Measurements from ENCODE around the gene TANGO6. TPM values are rescaled to one million over a fixed set of nuclear protein-coding genes. Genes with fewer than 3 reads are reported as not detected.

The TANGO6 gene
- total and polyA plus RNA-seq, 10 of the 15 experiments (the other 5 are each of a cell fraction or from before 2014, with no cell fraction given), result 1.1 to 20.6 (median 11.0) TPM

DNA sequence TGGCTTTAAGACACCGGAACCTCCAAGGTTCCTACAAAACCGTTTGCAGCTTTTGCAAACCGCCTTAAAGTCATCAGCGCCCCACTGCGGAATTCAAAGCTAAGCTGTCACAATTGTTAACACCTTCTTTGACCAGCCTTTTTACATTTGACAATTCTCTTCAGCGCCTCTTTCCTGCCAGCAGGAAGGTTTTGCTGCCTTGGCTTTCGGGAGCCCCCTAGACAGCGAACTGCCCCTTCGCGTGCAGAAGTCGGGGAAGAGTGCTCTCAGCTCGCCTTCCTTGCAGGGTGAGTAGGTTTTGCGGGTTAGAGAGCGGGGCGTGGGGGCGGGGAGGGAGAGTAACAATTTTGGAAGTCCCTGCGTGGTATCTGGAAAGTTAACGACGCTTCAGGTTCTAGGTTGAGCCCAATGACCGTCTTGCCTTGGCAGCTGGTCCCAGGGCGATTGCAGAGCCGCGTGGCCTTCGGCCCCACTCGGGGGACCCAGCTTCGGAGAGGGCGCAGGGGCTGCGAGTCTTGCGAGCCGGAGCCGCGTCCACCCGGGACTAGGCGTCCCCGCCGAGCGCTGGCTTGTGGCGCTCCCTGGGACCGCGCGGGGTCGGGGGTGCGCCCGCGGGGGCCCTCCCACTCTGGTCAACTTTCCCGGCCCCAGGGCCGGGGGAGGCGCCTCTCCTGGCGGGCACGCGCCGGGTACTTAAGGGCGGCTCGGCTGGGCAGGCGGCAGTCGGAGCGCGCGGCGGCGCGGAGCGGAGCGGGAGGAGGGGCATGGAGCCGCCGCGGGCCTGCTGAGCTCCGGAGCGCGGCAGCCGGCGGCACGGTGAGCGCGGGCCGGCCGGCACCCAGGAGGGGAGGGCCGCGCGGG lies 262.4 kb downstream of the TANGO6 start, which contains the start of gene HAS3:
Gene HAS3 (plus strand): TSS at position 153 of the 861 bp plus-strand sequence. CDS start 3,743 bp downstream, outside the sequence.
- Histone ChIP-seq H3K27me3 (replicated peaks in 1 of 2; ENCODE audit: control insufficient read depth in 2 of 2, insufficient read depth in 2 of 2, low read length in 1 of 2) (peaks cover 1 to 3% of the 10 kb centered on the region in 2 experiments; a peak in 2 of 4 replicates), H4K20me1 (ENCODE audit: control insufficient read depth, insufficient read depth) (no peaks in the 10 kb centered on the region), H3K36me3 (ENCODE audit: control insufficient read depth in 2 of 2, insufficient read depth in 2 of 2, low read length in 1 of 2) (no peaks in the 10 kb centered on the region), H3K4me3 (peak within 1 kb of the TSS; percentile 74), H2AFZ (ENCODE audit: control insufficient read depth, low read depth, low read length) (peak within 1 kb of the TSS; percentile 63), H3K27ac (ENCODE audit: control insufficient read depth, insufficient read depth) (no peak within 1 kb of the TSS), H3K9ac (ENCODE audit: control insufficient read depth, insufficient read depth, low read length) (no peak within 1 kb of the TSS), H3K4me1 (ENCODE audit: control insufficient read depth, insufficient read depth, low read length) (peaks cover 6% of the 10 kb centered on the region), H3K4me2 (ENCODE audit: control insufficient read depth, insufficient read depth) (peak within 1 kb of the TSS; percentile 93), H3K9me3 (replicated peaks; ENCODE audit: control insufficient read depth, insufficient read depth, low read length) (no peaks in the 10 kb centered on the region), H3K79me2 (ENCODE audit: control insufficient read depth, insufficient read depth, low read length) (no peaks in the 10 kb centered on the region)
- ChIA-PET SMC1A (ENCODE audit: uncharacterized antibody, unreplicated experiment) (interaction anchor here (0.8 to 1.0 kb wide), 2 partner anchors 24 to 203 kb away, joined by 3 to 4 read pairs; no protein-coding TSS in a partner anchor), RAD21 (ENCODE audit: unreplicated experiment) (interaction anchor here (1.6 kb wide), 1 partner anchor 258 kb away, joined by 4 read pairs; no protein-coding TSS in a partner anchor), CTCF (interaction anchor here (0.7 to 1.6 kb wide), 3 partner anchors 18 to 241 kb away, joined by 3 to 4 read pairs (median 3); no protein-coding TSS in a partner anchor), POLR2A (interaction anchor here (0.6 kb wide), 1 partner anchor 103 kb away, joined by 4 read pairs; no protein-coding TSS in a partner anchor)
- peak; percentile 86 for FAIRE-seq
- no TSS peak for BruUV-seq (replicated peaks)
- 2% methylated on average over 72 of the region's 80 CpGs for WGBS (ENCODE audit: insufficient coverage, insufficient replicate concordance, low lambda C conversion rate, missing lambda C conversion rate)
- ATAC-seq, result peak; percentile 88
- intact Hi-C loops (cut with micrococcal nuclease; ENCODE audit: unreplicated experiment), result no loop called here
- in situ Hi-C loops (cut with MboI), result no loop called here
- no peak for DNase-seq (ENCODE audit: low read depth, low spot score)
- TF ChIP-seq CREM (IDR thresholded peaks at IDR 0.05; ENCODE audit: low read depth) (no peak), IKZF1 (conservative IDR thresholded peaks at IDR 0.05) (peak; percentile 37), RAD21 (IDR thresholded peaks at IDR 0.05; ENCODE audit: insufficient read depth, low read depth, low read length) (peak; percentile 76), BRCA1 (IDR thresholded peaks at IDR 0.05; ENCODE audit: low read depth, low read length) (no peak), BACH1 (IDR thresholded peaks at IDR 0.05; ENCODE audit: borderline replicate concordance) (no peak), RFX5 (IDR thresholded peaks at IDR 0.05; ENCODE audit: low read depth, low read length) (no peak), CBX5 (IDR thresholded peaks at IDR 0.05; ENCODE audit: low read depth) (no peak), YY1 (IDR thresholded peaks at IDR 0.05; ENCODE audit: low read depth, low read length) (0 out of 2 replicates have a peak, but pooled peaks have one; percentile 30), RCOR1 (conservative IDR thresholded peaks at IDR 0.05; ENCODE audit: low read depth, low read length) (no peak), SKIL (IDR thresholded peaks at IDR 0.05; ENCODE audit: low read depth, poor library complexity, severe bottlenecking) (no peak), NFYA (IDR thresholded peaks at IDR 0.05; ENCODE audit: borderline replicate concordance, low read depth, low read length) (no peak), ETV6 (conservative IDR thresholded peaks at IDR 0.05 in 1 of 2, IDR thresholded peaks at IDR 0.05 in 1 of 2; ENCODE audit: borderline replicate concordance in 1 of 2, low read depth in 1 of 2) (no peak), YBX1 (IDR thresholded peaks at IDR 0.05) (no peak), MXI1 (IDR thresholded peaks at IDR 0.05; ENCODE audit: low read depth, low read length) (no peak)
- TF ChIP-seq, protein P1, sequence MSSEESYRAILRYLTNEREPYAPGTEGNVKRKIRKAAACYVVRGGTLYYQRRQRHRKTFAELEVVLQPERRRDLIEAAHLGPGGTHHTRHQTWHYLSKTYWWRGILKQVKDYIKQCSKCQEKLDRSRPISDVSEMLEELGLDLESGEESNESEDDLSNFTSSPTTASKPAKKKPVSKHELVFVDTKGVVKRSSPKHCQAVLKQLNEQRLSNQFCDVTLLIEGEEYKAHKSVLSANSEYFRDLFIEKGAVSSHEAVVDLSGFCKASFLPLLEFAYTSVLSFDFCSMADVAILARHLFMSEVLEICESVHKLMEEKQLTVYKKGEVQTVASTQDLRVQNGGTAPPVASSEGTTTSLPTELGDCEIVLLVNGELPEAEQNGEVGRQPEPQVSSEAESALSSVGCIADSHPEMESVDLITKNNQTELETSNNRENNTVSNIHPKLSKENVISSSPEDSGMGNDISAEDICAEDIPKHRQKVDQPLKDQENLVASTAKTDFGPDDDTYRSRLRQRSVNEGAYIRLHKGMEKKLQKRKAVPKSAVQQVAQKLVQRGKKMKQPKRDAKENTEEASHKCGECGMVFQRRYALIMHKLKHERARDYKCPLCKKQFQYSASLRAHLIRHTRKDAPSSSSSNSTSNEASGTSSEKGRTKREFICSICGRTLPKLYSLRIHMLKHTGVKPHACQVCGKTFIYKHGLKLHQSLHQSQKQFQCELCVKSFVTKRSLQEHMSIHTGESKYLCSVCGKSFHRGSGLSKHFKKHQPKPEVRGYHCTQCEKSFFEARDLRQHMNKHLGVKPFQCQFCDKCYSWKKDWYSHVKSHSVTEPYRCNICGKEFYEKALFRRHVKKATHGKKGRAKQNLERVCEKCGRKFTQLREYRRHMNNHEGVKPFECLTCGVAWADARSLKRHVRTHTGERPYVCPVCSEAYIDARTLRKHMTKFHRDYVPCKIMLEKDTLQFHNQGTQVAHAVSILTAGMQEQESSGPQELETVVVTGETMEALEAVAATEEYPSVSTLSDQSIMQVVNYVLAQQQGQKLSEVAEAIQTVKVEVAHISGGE (CRISPR knock-in tag; IDR thresholded peaks at IDR 0.05), result no peak
- TF ChIP-seq, protein P2, sequence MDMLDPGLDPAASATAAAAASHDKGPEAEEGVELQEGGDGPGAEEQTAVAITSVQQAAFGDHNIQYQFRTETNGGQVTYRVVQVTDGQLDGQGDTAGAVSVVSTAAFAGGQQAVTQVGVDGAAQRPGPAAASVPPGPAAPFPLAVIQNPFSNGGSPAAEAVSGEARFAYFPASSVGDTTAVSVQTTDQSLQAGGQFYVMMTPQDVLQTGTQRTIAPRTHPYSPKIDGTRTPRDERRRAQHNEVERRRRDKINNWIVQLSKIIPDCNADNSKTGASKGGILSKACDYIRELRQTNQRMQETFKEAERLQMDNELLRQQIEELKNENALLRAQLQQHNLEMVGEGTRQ (IDR thresholded peaks at IDR 0.05; ENCODE audit: borderline replicate concordance, low read depth, low read length), result no peak
